ENCODE data around the gene HBA2. TPM values are rescaled to one million over a fixed set of nuclear protein-coding genes. Genes with fewer than 3 reads are reported as not detected.

HBA2 gene
- total and polyA plus RNA-seq, 9 of the 15 experiments (the other 6 are each of a cell fraction or from before 2014, with no cell fraction given) = 40.4 to 853 (median 286) TPM

DNA sequence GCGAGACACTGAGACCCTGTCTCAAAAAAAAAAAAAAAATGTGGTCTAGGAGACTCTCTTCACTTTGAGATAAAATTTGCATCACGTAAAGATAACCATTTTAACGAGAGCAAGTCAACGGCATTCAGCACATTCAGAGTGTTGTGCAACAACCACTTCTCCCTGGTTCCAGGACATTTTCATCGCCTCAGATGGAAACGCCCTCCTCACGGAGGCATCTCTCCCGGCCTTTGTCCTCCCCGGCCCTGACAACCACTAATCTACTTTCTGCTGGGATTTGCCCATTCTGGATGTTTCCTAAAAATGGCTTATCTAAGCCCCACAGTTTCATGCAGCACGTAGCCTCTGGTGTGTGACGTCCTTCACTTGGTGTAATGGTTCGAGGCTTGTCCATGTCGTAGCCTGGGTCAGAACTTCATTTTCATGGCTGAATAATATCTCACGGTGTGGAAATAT lies 27.9 kb upstream of the HBA2 start (continued):
- TF ChIP-seq E2F5 (CRISPR knock-in tag; IDR thresholded peaks at IDR 0.05) (no peak), KDM5B (IDR thresholded peaks at IDR 0.05; ENCODE audit: insufficient replicate concordance, low read depth, low read length) (no peak), ZNF282 (CRISPR knock-in tag; IDR thresholded peaks at IDR 0.05) (no peak), PHF8 (IDR thresholded peaks at IDR 0.05; ENCODE audit: borderline replicate concordance, low read length) (no peak; the same call in 1 of the 2 replicates), RBM15 (IDR thresholded peaks at IDR 0.05; ENCODE audit: insufficient read depth, low read length) (no peak), SRSF7 (optimal IDR thresholded peaks at IDR 0.05; ENCODE audit: low read depth, low read length) (no peak), CREM (IDR thresholded peaks at IDR 0.05; ENCODE audit: low read depth) (peak; percentile 89), ILK (tag; IDR thresholded peaks at IDR 0.05; ENCODE audit: borderline replicate concordance, low read depth) (no peak), ZNF280A (IDR thresholded peaks at IDR 0.05; ENCODE audit: low read depth, partially characterized antibody) (no peak), CHD1 (IDR thresholded peaks at IDR 0.05; ENCODE audit: low read length) (no peak), ZNF140 (CRISPR knock-in tag; IDR thresholded peaks at IDR 0.05) (no peak), ZNF764 (CRISPR knock-in tag; IDR thresholded peaks at IDR 0.05; ENCODE audit: low read depth) (no peak), ZNF79 (CRISPR knock-in tag; IDR thresholded peaks at IDR 0.05; ENCODE audit: low read depth) (no peak), ZFPM2 (CRISPR knock-in tag; IDR thresholded peaks at IDR 0.05) (no peak), EGR1 (conservative IDR thresholded peaks at IDR 0.05) (no peak), ZKSCAN3 (CRISPR knock-in tag; IDR thresholded peaks at IDR 0.05) (no peak), ELF4 (CRISPR knock-in tag; IDR thresholded peaks at IDR 0.05) (no peak), KDM1A (IDR thresholded peaks at IDR 0.05) (peak; percentile 84 to 90), ZNF408 (CRISPR knock-in tag; IDR thresholded peaks at IDR 0.05; ENCODE audit: low read depth) (no peak), PRPF4 (IDR thresholded peaks at IDR 0.05; ENCODE audit: insufficient read depth, low read depth, low read length, poor library complexity, severe bottlenecking) (no peak), KLF13 (tag; IDR thresholded peaks at IDR 0.05; ENCODE audit: borderline replicate concordance, low read depth) (peak; percentile 60), ARID3A (IDR thresholded peaks at IDR 0.05; ENCODE audit: borderline replicate concordance, low read depth, low read length) (no peak), NFRKB (IDR thresholded peaks at IDR 0.05; ENCODE audit: low read depth) (no peak; the same call in 1 of the 2 replicates), SMARCA5 (IDR thresholded peaks at IDR 0.05) (0 out of 2 replicates have a peak, but pooled peaks have one; percentile 68)
- TF ChIP-seq, protein P1, sequence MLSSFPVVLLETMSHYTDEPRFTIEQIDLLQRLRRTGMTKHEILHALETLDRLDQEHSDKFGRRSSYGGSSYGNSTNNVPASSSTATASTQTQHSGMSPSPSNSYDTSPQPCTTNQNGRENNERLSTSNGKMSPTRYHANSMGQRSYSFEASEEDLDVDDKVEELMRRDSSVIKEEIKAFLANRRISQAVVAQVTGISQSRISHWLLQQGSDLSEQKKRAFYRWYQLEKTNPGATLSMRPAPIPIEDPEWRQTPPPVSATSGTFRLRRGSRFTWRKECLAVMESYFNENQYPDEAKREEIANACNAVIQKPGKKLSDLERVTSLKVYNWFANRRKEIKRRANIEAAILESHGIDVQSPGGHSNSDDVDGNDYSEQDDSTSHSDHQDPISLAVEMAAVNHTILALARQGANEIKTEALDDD (IDR thresholded peaks at IDR 0.05) = peak; percentile 69
